Type B pancreatic cell (in vitro differentiated cells): ENCODE results near the gene GJB4. TPM values are rescaled to one million over a fixed set of nuclear protein-coding genes. Genes with fewer than 3 reads are reported as not detected.

Experiments
- DNase-seq: peaks from one replicate; pipeline ENCODE4 v3.0.0; 2021; ENCODE audit warnings: mixed read lengths; ENCODE audit not compliant: unreplicated experiment; ENCODE audit errors: extremely low spot score
- H3K27ac Mint-ChIP-seq: 2 replicates; pipeline ENCODE4 v1.8.0; 2021; ENCODE audit warnings: mild to moderate bottlenecking, mixed read lengths
- H3K27me3 Mint-ChIP-seq: 2 replicates; pipeline ENCODE4 v1.8.0; 2021; ENCODE audit warnings: mixed read lengths
- H3K36me3 Mint-ChIP-seq: 2 replicates; pipeline ENCODE4 v1.8.0; 2021; ENCODE audit warnings: mixed read lengths
- H3K4me1 Mint-ChIP-seq: one replicate; pipeline ENCODE4 v1.8.0; 2021; ENCODE audit warnings: mixed read lengths; ENCODE audit not compliant: unreplicated experiment
- H3K4me3 Mint-ChIP-seq: 2 replicates; pipeline ENCODE4 v1.8.0; 2021; ENCODE audit warnings: mild to moderate bottlenecking, mixed read lengths
- H3K9me3 Mint-ChIP-seq: 2 replicates; pipeline ENCODE4 v1.8.0; 2021; ENCODE audit warnings: mixed read lengths
- total RNA-seq: library from RNA; stranded (reverse); gene quantifications from 2 replicates; pipeline ENCODE4 v1.2.1, GENCODE V29; 2021; ENCODE audit warnings: low replicate concordance
- TF ChIP-seq, protein P1 (sequence below): fragments of 200-600 bp; sonication (generic); conservative IDR thresholded peaks from 2 replicates; pipeline ENCODE4 v1.5.0; 2021; ENCODE audit warnings: antibody characterized with exemption, mild to moderate bottlenecking

GJB4 gene
- total RNA-seq, 1 donor from 2014 or later = 0.48 TPM

DNA sequence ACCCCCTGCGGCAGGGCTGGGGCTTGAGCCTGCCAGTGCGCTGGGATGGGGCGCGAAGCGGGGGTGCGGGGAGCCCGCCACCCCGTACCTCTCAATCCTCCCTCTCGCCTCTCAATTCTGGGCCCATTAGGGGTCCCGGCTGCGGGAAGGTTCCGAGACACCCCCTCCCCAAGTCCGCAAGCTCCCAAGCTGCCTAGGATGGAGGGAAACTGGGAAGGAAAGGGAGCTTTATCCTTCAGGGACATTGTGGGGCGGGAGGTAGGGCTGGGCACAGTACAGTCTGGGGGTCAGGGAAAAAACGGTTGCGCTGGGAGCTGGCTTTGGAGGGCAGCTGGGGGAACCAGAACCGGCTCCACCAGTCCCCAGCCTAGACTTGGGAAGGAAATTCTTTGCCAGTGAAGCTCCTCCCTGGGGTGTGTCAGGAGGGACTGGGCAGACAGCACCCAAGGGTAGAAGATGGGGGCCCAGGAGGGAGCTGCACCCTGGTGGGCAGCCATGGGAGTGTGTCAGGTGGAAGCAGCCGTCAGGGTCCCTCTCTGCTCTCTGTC lies 22.4 kb downstream of the GJB4 start:
- no peak for DNase-seq
- peak overlapping the region; percentile 91 for H3K27ac Mint-ChIP-seq
- H3K27me3 Mint-ChIP-seq = peaks cover 73% of the 10 kb centered on the region
- peak overlapping the region; percentile 84 for H3K4me3 Mint-ChIP-seq
- H3K36me3 Mint-ChIP-seq = no peaks in the 10 kb centered on the region
- H3K9me3 Mint-ChIP-seq = no peaks in the 10 kb centered on the region
- no peaks in the 10 kb centered on the region for H3K4me1 Mint-ChIP-seq
- TF ChIP-seq, protein P1, sequence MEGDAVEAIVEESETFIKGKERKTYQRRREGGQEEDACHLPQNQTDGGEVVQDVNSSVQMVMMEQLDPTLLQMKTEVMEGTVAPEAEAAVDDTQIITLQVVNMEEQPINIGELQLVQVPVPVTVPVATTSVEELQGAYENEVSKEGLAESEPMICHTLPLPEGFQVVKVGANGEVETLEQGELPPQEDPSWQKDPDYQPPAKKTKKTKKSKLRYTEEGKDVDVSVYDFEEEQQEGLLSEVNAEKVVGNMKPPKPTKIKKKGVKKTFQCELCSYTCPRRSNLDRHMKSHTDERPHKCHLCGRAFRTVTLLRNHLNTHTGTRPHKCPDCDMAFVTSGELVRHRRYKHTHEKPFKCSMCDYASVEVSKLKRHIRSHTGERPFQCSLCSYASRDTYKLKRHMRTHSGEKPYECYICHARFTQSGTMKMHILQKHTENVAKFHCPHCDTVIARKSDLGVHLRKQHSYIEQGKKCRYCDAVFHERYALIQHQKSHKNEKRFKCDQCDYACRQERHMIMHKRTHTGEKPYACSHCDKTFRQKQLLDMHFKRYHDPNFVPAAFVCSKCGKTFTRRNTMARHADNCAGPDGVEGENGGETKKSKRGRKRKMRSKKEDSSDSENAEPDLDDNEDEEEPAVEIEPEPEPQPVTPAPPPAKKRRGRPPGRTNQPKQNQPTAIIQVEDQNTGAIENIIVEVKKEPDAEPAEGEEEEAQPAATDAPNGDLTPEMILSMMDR = peak; percentile 6

DNA sequence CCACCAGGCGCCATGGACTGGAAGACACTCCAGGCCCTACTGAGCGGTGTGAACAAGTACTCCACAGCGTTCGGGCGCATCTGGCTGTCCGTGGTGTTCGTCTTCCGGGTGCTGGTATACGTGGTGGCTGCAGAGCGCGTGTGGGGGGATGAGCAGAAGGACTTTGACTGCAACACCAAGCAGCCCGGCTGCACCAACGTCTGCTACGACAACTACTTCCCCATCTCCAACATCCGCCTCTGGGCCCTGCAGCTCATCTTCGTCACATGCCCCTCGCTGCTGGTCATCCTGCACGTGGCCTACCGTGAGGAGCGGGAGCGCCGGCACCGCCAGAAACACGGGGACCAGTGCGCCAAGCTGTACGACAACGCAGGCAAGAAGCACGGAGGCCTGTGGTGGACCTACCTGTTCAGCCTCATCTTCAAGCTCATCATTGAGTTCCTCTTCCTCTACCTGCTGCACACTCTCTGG lies 25.2 kb downstream of the GJB4 start:
- Mint-ChIP-seq H3K9me3 (no peaks in the 10 kb centered on the region), H3K4me1 (no peaks in the 10 kb centered on the region), H3K36me3 (no peaks in the 10 kb centered on the region), H3K27ac (peak overlapping the region; percentile 51), H3K4me3 (no peak overlapping the region), H3K27me3 (peaks cover 66% of the 10 kb centered on the region)
- TF ChIP-seq, protein P1 = no peak
- DNase-seq = no peak

DNA sequence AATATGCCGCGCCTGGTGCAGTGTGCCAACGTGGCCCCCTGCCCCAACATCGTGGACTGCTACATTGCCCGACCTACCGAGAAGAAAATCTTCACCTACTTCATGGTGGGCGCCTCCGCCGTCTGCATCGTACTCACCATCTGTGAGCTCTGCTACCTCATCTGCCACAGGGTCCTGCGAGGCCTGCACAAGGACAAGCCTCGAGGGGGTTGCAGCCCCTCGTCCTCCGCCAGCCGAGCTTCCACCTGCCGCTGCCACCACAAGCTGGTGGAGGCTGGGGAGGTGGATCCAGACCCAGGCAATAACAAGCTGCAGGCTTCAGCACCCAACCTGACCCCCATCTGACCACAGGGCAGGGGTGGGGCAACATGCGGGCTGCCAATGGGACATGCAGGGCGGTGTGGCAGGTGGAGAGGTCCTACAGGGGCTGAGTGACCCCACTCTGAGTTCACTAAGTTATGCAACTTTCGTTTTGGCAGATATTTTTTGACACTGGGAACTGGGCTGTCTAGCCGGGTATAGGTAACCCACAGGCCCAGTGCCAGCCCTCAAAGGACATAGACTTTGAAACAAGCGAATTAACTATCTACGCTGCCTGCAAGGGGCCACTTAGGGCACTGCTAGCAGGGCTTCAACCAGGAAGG lies 25.8 kb downstream of the GJB4 start:
- peak; percentile 56 for DNase-seq
- Mint-ChIP-seq H3K27ac (peak overlapping the region; percentile 51), H3K27me3 (peaks cover 65% of the 10 kb centered on the region), H3K9me3 (no peaks in the 10 kb centered on the region), H3K4me3 (no peak overlapping the region), H3K4me1 (no peaks in the 10 kb centered on the region), H3K36me3 (no peaks in the 10 kb centered on the region)
- TF ChIP-seq, protein P1 = no peak

DNA sequence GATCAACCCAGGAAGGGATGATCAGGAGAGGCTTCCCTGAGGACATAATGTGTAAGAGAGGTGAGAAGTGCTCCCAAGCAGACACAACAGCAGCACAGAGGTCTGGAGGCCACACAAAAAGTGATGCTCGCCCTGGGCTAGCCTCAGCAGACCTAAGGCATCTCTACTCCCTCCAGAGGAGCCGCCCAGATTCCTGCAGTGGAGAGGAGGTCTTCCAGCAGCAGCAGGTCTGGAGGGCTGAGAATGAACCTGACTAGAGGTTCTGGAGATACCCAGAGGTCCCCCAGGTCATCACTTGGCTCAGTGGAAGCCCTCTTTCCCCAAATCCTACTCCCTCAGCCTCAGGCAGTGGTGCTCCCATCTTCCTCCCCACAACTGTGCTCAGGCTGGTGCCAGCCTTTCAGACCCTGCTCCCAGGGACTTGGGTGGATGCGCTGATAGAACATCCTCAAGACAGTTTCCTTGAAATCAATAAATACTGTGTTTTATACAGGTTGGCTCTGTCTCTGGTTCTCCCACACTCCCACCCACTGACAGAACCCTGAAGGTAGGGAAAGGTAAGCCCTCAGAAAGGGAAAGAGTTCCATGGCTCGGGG lies 26.4 kb downstream of the GJB4 start:
- DNase-seq = peak; percentile 24
- Mint-ChIP-seq H3K9me3 (no peaks in the 10 kb centered on the region), H3K27me3 (peaks cover 64% of the 10 kb centered on the region), H3K4me1 (no peaks in the 10 kb centered on the region), H3K4me3 (no peak overlapping the region), H3K27ac (peak overlapping the region; percentile 67), H3K36me3 (no peaks in the 10 kb centered on the region)
- TF ChIP-seq, protein P1 = no peak

DNA sequence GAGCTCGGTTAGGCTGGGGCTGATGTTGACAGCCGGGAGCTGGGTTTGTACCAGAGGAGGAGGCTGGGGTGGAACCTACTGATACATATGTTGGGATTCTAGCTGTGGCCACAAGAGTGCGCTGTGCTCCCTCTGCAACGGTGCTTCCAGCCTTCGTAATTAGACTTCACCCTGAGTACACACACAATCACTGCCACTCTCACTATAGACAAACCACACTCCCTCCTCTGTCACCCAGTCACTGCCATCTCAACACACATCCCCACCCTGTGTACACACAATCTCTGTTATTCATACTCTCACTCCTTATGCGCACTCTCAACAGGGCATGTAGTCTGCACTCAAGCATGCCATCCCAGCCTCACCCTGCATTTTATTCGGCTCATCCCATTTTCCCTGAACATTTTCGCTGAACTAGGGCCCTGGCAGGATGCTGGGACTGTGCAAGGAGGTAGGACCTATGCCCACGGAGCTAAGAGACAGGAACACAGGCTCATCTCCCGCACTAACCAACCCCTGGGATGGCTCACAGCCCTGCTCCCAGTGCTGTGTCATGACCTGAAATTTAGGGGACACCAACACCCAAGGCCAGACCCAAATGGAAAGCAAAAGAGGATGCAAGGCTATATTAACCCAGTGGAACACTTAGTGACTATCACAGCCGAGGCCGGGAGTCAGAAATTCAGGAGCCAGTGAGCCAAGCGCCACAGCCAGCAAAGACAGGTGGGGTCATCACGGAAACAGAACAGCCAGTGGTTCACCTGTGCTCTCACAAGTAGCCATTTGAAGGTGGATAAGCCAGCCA lies 27.2 kb downstream of the GJB4 start:
- peak; percentile 67 for DNase-seq
- peak overlapping the region; percentile 67 for H3K27ac Mint-ChIP-seq
- no peaks in the 10 kb centered on the region for H3K4me1 Mint-ChIP-seq
- TF ChIP-seq, protein P1 = peak; percentile 93
- peak overlapping the region; percentile 6 for H3K4me3 Mint-ChIP-seq
- peaks cover 69% of the 10 kb centered on the region for H3K27me3 Mint-ChIP-seq
- H3K9me3 Mint-ChIP-seq = no peaks in the 10 kb centered on the region
- H3K36me3 Mint-ChIP-seq = no peaks in the 10 kb centered on the region
